Measurements from ENCODE around the gene ZSWIM5.
"Not testable (repeated sequence)": the region's sequence is repeated elsewhere in the genome, so short reads cannot be mapped to it uniquely, and the experiment has no call there.

Gene ZSWIM5

DNA sequence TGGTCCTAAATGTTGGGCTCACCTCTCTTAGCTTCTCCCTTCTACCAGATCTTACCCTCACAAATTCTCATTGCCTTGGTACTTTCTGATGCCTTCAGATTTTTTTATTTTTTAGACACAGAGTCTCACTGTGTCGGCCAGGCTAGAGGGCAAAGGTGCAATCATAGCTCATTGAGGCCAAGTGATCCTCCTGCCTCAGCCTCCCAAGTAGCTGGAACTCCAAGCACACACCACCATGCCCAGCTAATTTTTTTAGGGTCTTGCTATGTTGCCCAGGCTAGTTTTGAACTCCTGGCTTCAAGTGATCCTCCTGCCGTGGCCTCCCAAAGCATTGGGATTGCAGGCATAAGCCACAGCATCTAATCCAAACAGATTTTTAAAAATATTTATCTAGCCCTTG, 69.4 kb downstream of the ZSWIM5 start:
- DNase-seq = no peak

DNA sequence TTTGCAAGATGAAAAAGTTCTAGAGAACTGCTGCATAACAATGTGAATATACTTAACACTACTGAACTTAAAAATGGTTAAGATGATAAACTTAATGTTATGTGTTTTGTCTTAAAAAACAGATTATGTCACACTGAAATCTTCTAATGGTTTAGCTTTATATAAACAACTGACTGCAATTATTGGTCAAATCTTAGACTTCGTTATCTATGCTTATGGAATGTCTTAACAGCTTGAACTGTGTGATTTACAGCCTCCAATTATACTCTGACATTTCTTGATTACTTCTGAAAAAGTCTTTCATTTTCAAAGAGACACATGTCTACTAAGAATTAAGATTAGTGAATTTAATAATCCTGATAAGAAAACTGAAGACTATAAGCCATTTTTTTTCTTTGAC, 71.1 kb downstream of the ZSWIM5 start:
- no peak for DNase-seq

- DNase-seq = no peak
These were observed 71.9 kb downstream of the ZSWIM5 start for GRCh38 chr1:45134461-45134873.

GRCh38 chr1:45132719-45133118, 73.7 kb downstream of the ZSWIM5 start:
- DNase-seq = not testable (repeated sequence)

- DNase-seq = no peak
These were observed 83.0 kb downstream of the ZSWIM5 start for GRCh38 chr1:45123358-45123757.

GRCh38 chr1:45122724-45123123, 83.7 kb downstream of the ZSWIM5 start:
- no peak for DNase-seq

- no peak for DNase-seq
These were observed 88.6 kb downstream of the ZSWIM5 start for GRCh38 chr1:45117766-45118165.

DNA sequence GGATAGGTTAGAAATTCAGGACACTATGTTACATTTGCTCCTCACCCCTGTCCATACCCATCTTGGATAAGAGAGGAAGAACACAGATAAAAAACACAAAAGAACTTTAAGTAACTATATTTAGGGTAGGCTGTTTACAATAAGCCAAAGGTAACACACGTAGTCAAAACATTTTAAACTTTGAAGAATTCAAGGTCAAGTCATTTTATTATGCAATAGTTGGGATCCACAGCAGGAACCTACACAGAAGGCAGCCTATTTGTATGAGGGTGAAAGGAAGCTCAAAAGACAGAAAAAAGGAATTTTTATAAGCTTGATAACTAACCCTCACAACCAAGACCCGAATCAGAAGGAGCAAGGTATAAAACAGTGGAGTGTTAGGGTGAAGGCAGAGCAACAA, 89.6 kb downstream of the ZSWIM5 start:
- DNase-seq = no peak

GRCh38 chr1:45116340-45116739, 90.1 kb downstream of the ZSWIM5 start:
- DNase-seq = no peak

DNA sequence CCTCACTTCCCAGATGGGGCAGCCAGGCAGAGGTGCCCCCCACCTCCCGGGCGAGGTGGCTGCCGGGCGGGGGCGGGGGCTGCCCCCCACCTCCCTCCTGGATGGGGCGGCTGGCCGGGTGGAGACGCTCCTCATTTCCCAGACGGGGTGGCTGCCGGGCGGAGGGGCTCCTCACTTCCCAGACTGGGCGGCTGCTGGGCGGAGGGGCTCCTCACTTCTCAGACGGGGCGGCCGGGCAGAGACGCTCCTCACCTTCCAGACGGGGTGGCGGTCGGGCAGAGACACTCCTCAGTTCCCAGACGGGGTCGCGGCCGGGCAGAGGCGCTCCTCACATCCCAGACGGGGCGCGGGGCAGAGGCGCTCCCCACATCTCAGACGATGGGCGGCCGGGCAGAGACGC, 91.2 kb downstream of the ZSWIM5 start:
- not testable (repeated sequence) for DNase-seq

GRCh38 chr1:45112661-45113060, 93.7 kb downstream of the ZSWIM5 start:
- no peak for DNase-seq

DNA sequence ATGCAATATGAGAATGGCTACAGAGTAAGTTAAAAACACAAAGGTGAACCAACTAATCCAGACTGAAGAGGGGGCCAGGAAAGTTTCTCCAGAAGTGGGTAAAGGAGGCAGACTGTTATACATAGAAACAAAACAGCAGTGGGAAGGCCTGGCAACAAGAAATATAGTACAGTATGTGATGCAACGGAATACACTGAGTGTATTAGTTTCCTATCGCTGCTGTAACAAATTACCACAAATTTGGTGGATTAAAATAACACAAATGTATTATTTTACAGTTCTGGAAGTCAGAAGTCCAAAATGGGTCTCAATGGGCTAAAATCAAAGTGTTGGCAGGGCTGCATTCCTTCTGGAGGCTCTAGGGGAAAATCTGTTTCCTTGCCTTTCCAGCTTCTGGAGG, 95.2 kb downstream of the ZSWIM5 start:
- DNase-seq = no peak

DNA sequence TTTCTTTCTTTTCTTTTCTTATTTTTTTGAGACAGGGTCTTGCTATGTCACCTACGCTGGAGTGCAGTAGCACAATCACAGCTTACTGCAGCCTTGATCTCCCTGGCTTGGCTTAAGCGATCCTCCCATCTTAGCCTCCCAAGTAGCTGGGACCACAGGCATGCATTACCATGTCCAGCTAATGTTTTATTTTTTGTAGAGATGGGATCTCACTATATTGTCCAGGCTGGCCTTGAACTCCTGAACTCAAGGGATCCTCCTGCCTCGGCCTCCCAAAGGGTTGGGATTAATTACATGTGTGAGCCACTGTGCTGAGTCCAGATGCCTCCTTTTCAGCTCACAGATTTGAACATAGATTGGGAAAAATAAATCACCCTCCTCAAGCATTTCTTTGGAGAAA, 98.6 kb downstream of the ZSWIM5 start:
- DNase-seq = no peak

GRCh38 chr1:45106864-45107263, 99.5 kb downstream of the ZSWIM5 start:
- peak; percentile 1 for DNase-seq

DNA sequence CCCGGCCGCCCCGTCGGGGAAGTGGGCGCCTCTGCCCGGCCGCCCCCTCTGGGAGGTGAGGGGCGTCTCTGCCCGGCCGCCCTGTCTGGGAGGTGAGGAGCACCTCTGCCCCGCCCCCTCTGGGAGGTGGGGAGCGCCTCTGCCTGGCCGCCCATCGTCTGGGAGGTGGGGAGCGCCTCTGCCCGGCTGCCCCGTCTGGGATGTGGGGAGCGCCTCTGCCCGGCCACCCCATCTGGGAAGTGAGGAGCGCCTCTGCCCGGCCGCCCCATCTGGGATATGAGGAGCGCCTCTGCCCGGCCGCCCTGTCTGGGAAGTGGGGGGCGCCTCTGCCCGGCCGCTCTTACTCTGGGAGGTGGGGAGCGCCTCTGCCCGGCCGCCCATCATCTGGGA, 100.3 kb downstream of the ZSWIM5 start:
- DNase-seq = not testable (repeated sequence)

- DNase-seq = not testable (repeated sequence)
These were observed 100.8 kb downstream of the ZSWIM5 start for GRCh38 chr1:45105486-45106155.

GRCh38 chr1:45103534-45103933, 102.9 kb downstream of the ZSWIM5 start:
- DNase-seq = no peak

DNA sequence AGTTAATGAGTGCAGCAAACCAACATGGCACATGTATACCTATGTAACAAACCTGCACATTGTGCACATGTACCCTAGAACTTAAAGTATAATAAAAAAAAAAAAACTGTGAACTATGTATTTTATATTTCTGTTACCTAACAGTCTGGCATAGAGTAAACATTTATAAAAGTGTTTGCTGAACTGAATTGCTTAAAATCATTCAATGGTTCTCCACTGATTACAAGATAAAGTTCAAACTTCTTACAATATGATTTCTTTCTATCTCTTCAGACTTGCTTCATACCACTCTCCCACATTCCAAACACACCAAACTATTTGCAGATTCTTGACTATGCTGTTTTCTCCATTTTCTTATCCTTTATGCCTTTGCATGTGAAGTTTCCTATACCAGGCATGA, 104.5 kb downstream of the ZSWIM5 start:
- DNase-seq = no peak

DNA sequence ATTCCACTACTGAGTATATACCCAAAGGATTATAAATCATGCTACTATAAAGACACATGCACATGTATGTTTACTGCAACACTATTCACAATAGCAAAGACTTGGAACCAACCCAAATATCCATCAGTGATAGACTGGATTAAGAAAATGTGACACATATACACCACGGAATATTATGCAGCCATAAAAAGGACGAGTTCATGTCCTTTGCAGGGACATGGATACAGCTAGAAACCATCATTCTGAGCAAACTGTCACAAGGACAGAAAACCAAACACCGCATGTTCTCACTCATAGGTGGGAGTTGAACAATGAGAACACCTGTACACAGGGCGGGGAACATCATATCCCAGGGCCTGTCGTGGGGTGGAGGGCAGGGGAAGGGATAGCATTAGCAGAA, 104.9 kb downstream of the ZSWIM5 start:
- not testable (repeated sequence) for DNase-seq

DNA sequence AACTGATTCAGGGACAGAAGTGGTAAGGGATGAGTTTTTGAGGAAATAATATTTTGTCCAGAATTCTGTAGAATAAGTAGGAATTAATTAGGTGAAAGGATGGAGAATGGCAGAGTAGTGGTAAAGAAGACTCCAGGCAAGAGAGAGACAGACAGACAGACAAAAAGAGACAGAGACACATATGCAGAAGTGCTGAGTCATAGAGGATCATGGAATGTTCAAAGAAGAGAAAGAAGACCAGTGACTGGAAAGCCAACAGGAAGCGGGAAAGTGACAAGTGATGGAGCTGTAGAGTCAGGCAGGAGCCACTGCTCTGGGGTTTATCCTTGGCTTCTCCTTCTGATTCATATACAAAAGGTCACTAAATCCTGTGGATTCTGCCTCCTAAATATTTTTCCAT, 108.5 kb downstream of the ZSWIM5 start:
- peak; percentile 5 for DNase-seq

DNA sequence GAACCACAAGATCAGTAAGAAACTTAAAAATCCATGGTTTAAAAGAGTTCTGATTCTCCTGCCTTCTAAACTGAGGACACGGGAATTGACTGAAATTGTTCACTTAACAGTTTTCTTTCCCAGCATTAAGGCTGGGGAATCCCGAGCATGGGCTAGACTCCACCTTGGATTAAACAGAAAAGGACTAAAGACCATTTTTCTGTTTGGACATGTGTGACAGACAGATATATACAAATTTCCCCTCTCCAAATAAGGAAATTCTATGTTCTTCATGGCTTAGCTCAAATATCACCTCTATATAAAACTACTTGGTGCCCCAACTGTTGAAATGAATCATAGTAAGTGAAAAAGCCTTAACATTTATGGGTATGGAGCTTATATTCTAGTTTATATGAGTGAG, 109.3 kb downstream of the ZSWIM5 start:
- no peak for DNase-seq

DNA sequence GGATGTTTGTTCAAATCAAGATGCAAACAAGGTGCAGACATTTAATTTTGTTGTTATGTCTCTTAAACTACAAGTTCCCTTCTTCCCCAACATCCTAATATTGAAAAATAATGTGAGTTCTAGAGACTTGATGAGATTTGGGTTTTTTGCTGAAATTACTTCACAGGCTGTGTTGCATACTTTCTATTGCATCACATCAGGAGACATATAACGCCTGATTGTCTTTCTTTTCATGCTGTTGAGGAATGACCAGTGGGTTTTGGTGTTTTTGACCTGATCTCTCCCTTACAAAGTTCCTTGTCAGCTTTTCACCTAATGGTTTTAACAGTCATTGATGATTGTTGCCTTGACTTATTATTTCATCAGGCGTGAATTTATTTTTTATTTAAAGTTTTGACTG, 111.0 kb downstream of the ZSWIM5 start:
- no peak for DNase-seq

DNA sequence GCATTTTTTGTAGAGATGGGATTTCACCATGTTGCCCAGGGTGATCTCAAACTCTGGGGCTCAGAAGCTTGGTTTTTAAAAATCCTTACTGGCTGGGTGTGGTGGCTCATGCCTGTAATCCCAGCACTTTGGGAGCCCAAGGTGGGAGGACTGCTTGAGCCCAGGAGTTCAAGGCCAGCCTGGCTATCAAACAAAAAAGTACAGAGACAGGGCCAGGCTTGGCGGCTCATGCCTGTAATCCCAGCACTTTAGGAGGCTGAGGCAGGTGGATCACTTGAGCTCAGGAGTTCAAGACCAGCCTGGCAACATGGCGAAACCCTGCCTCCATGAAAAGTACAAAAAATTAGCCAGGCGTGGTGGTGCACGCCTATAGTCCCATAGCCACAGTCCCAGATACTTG, 112.0 kb downstream of the ZSWIM5 start:
- DNase-seq = not testable (repeated sequence)

GRCh38 chr1:45093334-45093733, 113.1 kb downstream of the ZSWIM5 start:
- DNase-seq = no peak

DNA sequence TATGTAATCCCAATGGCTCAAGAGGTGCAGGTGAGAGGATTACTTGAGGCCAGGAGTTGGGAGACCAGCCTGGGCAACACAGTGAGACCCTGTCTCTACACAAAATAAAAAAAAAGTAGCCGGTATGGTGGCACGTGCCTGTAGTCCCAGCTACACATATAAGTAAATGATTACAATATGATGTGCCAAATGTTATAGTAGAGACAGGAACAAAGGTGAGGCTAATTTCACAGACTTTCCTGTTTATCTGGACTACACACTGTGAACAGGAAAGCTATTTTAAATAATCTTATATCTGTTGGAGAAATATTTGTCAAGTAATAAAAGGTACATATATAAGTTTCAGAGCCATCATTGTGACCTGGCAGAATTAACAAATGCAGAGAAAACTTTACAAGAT, 116.7 kb downstream of the ZSWIM5 start:
- no peak for DNase-seq

All from fibroblast of skin of scalp (primary cell).